ENCODE measurements around the gene CAPS2. TPM values are rescaled to one million over a fixed set of nuclear protein-coding genes. Genes with fewer than 3 reads are reported as not detected.
"Not testable (repeated sequence)": the region's sequence is repeated elsewhere in the genome, so short reads cannot be mapped to it uniquely, and the experiment has no call there.

Gene CAPS2
- total RNA-seq, result 10 to 100 TPM in 1 of 8 experiments, 1 to 10 TPM in 3, under 1 TPM in 4; 0.41 to 16.0 (median 3.0) TPM

GRCh38 chr12:75329918-75330826 lies at the start of gene CAPS2:
Gene CAPS2 (minus strand): TSS chr12:75330324. CDS start chr12:75326498, 3,826 bp downstream.
- peak within 1 kb of the TSS; percentile 43 to 81 (median 60) for H3K4me3 ChIP-seq
- ATAC-seq (replicated peaks in 6 of 8), result peak; percentile 83 to 98 (median 94)
- no peaks in the 10 kb centered on the region for H3K4me1 ChIP-seq (replicated peaks in 1 of 2)
- in situ Hi-C loops (cut with MboI; ENCODE audit: low pct_unique_long_range_greater_than_20kb in 2 of 9, low sequenced_read_pairs in 9 of 9, unreplicated experiment in 9 of 9), result no loop called here
- WGBS, 10 experiments, result 0 to 71% (median 1%) methylated on average over 1 to 14 of the region's 40 CpGs; no CpG with 5 or more reads in 2 of the 10 experiments
- H3K27ac ChIP-seq, result peak within 1 kb of the TSS in 1 of 2 donors; percentile 15

DNA sequence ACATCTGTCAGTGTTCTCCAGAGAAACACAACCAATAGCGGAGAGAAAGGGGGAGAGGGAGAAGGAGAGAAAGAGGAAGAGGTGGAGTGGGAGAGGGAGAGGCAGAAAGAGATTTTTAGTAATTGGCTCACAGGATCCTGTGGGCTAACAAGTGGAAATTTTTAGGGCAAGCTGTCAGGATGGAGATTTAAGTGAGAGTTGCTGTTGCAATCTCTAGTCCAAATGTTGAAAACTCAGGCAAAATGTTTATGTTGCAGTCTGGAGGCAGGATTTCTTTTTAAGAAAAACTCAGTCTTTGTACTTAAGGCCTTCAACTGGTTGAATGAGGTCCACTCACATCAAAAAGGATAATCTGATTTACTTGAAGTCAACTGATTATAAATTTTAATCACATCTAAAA lies 48.2 kb upstream of the CAPS2 start:
- 43 to 100% (median 94%) methylated on average over 1 of the region's 1 CpG; no CpG with 5 or more reads in 2 of the 10 experiments for WGBS, 10 experiments
- in situ Hi-C loops (cut with MboI; ENCODE audit: low pct_unique_long_range_greater_than_20kb in 2 of 9, low sequenced_read_pairs in 9 of 9, unreplicated experiment in 9 of 9), result no loop called here
- H3K27ac ChIP-seq, result no peak overlapping the region
- no peak for ATAC-seq (replicated peaks in 6 of 8)
- H3K4me1 ChIP-seq (replicated peaks in 1 of 2), result no peaks in the 10 kb centered on the region
- no peak overlapping the region for H3K4me3 ChIP-seq

GRCh38 chr12:75374971-75375370 lies 44.8 kb upstream of the CAPS2 start:
- no peak for ATAC-seq (replicated peaks in 6 of 8)
- no peaks in the 10 kb centered on the region for H3K4me1 ChIP-seq (replicated peaks in 1 of 2)
- H3K4me3 ChIP-seq, result no peak overlapping the region
- in situ Hi-C loops (cut with MboI; ENCODE audit: low pct_unique_long_range_greater_than_20kb in 2 of 9, low sequenced_read_pairs in 9 of 9, unreplicated experiment in 9 of 9), result no loop called here
- WGBS, 10 experiments, result 75 to 100% (median 100%) methylated on average over 1 to 2 of the region's 2 CpGs; no CpG with 5 or more reads in 3 of the 10 experiments
- H3K27ac ChIP-seq, result no peak overlapping the region

DNA sequence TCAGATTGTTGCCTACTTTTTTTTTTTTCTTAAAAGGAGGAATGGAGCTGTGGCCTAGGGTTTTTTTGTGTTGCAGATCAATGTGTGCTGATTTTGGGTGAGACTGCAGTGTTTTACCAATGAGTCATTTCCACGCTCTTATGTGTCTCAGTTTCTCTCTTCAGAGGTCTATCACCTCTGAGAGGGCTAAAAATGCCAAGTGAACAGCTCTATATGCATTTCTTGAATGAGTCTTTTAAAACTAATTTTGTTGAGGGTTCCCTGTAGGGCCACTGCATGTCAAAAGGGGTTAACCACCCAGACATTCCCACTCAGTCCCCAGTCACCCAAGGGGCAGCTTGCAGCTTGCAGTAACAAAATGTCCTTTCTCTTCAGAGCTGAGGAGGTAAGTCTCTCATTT lies 36.5 kb upstream of the CAPS2 start:
- H3K27ac ChIP-seq, result no peak overlapping the region
- no peak overlapping the region for H3K4me3 ChIP-seq
- H3K4me1 ChIP-seq (replicated peaks in 1 of 2), result no peaks in the 10 kb centered on the region
- ATAC-seq (replicated peaks in 6 of 8), result peak in 2 of 8 experiments; percentile 41 to 43
- in situ Hi-C loops (cut with MboI; ENCODE audit: low pct_unique_long_range_greater_than_20kb in 2 of 9, low sequenced_read_pairs in 9 of 9, unreplicated experiment in 9 of 9), result no loop called here
- WGBS, 10 experiments, result 20 to 100% (median 100%) methylated on average over 1 of the region's 1 CpG; no CpG with 5 or more reads in 5 of the 10 experiments

- peak in 2 of 8 experiments; percentile 76 to 88 for ATAC-seq (replicated peaks in 6 of 8)
- H3K4me3 ChIP-seq, result no peak overlapping the region
- H3K4me1 ChIP-seq (replicated peaks in 1 of 2), result no peaks in the 10 kb centered on the region
- H3K27ac ChIP-seq, result no peak overlapping the region
- in situ Hi-C loops (cut with MboI; ENCODE audit: low pct_unique_long_range_greater_than_20kb in 2 of 9, low sequenced_read_pairs in 9 of 9, unreplicated experiment in 9 of 9), result no loop called here
These were observed 34.8 kb upstream of the CAPS2 start for GRCh38 chr12:75364919-75365318.

- Histone ChIP-seq H3K4me3 (no peak overlapping the region), H3K4me1 (replicated peaks in 1 of 2) (no peaks in the 10 kb centered on the region), H3K27ac (no peak overlapping the region)
- in situ Hi-C loops (cut with MboI; ENCODE audit: low pct_unique_long_range_greater_than_20kb in 2 of 9, low sequenced_read_pairs in 9 of 9, unreplicated experiment in 9 of 9), result no loop called here
- 33 to 63% methylated on average over 1 of the region's 1 CpG; no CpG with 5 or more reads in 8 of the 10 experiments for WGBS, 10 experiments
- ATAC-seq (replicated peaks in 6 of 8), result no peak
These were observed 31.3 kb upstream of the CAPS2 start for GRCh38 chr12:75361408-75361807.

GRCh38 chr12:75360920-75361319 lies 30.8 kb upstream of the CAPS2 start:
- ATAC-seq (replicated peaks in 6 of 8), result no peak
- no peak overlapping the region for H3K4me3 ChIP-seq
- no peak overlapping the region for H3K27ac ChIP-seq
- H3K4me1 ChIP-seq (replicated peaks in 1 of 2), result no peaks in the 10 kb centered on the region
- in situ Hi-C loops (cut with MboI; ENCODE audit: low pct_unique_long_range_greater_than_20kb in 2 of 9, low sequenced_read_pairs in 9 of 9, unreplicated experiment in 9 of 9), result no loop called here

- Histone ChIP-seq H3K4me3 (no peak overlapping the region), H3K4me1 (replicated peaks in 1 of 2) (no peaks in the 10 kb centered on the region), H3K27ac (no peak overlapping the region)
- in situ Hi-C loops (cut with MboI; ENCODE audit: low pct_unique_long_range_greater_than_20kb in 2 of 9, low sequenced_read_pairs in 9 of 9, unreplicated experiment in 9 of 9), result no loop called here
- ATAC-seq (replicated peaks in 6 of 8), result no peak
These were observed 23.9 kb upstream of the CAPS2 start for GRCh38 chr12:75354011-75354410.

GRCh38 chr12:75350413-75350812 lies 20.3 kb upstream of the CAPS2 start:
- Histone ChIP-seq H3K4me1 (replicated peaks in 1 of 2) (no peaks in the 10 kb centered on the region), H3K4me3 (no peak overlapping the region), H3K27ac (no peak overlapping the region)
- WGBS, 10 experiments, result 40 to 100% (median 86%) methylated on average over 1 to 2 of the region's 2 CpGs; no CpG with 5 or more reads in 4 of the 10 experiments
- in situ Hi-C loops (cut with MboI; ENCODE audit: low pct_unique_long_range_greater_than_20kb in 2 of 9, low sequenced_read_pairs in 9 of 9, unreplicated experiment in 9 of 9), result no loop called here
- no peak for ATAC-seq (replicated peaks in 6 of 8)

GRCh38 chr12:75349946-75350345 lies 19.8 kb upstream of the CAPS2 start:
- no peak overlapping the region for H3K4me3 ChIP-seq
- no peaks in the 10 kb centered on the region for H3K4me1 ChIP-seq (replicated peaks in 1 of 2)
- H3K27ac ChIP-seq, result no peak overlapping the region
- no peak for ATAC-seq (replicated peaks in 6 of 8)
- 63 to 95% (median 83%) methylated on average over 1 to 4 of the region's 4 CpGs; no CpG with 5 or more reads in 3 of the 10 experiments for WGBS, 10 experiments
- in situ Hi-C loops (cut with MboI; ENCODE audit: low pct_unique_long_range_greater_than_20kb in 2 of 9, low sequenced_read_pairs in 9 of 9, unreplicated experiment in 9 of 9), result no loop called here

GRCh38 chr12:75346215-75346614 lies 16.1 kb upstream of the CAPS2 start:
- H3K4me1 ChIP-seq (replicated peaks in 1 of 2); H3K4me3 ChIP-seq; ATAC-seq (replicated peaks in 6 of 8); in situ Hi-C loops (cut with MboI; ENCODE audit: low pct_unique_long_range_greater_than_20kb in 2 of 9, low sequenced_read_pairs in 9 of 9, unreplicated experiment in 9 of 9); H3K27ac ChIP-seq: not testable (repeated sequence)
- WGBS, 10 experiments, result 71 to 100% (median 94%) methylated on average over 2 to 6 of the region's 6 CpGs

DNA sequence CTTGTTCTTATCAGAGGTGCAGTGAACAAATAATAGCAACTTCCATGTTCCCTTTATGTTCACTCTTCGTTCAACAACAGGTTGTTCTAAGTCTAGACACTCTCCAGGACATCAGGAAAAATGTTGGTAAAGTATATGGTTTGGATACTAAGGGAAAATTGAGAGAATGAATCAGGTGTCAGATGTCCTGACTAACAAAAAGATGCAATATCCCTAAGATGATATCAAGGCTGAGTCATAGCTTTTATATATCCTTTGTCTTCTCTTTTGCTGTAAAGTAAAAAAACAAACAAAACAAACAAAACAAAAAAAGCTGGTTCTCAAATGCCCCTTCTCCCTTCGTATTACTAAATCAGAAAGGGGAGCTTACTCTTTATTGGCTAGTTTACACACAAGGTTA lies 15.4 kb upstream of the CAPS2 start:
- 29 to 100% (median 57%) methylated on average over 1 to 2 of the region's 2 CpGs for WGBS, 10 experiments
- no peak for ATAC-seq (replicated peaks in 6 of 8)
- no peak overlapping the region for H3K4me3 ChIP-seq
- H3K27ac ChIP-seq, result no peak overlapping the region
- in situ Hi-C loops (cut with MboI; ENCODE audit: low pct_unique_long_range_greater_than_20kb in 2 of 9, low sequenced_read_pairs in 9 of 9, unreplicated experiment in 9 of 9), result no loop called here
- no peaks in the 10 kb centered on the region for H3K4me1 ChIP-seq (replicated peaks in 1 of 2)

- Histone ChIP-seq H3K4me1 (replicated peaks in 1 of 2) (no peaks in the 10 kb centered on the region), H3K27ac (no peak overlapping the region), H3K4me3 (no peak overlapping the region)
- 80 to 100% (median 100%) methylated on average over 1 to 4 of the region's 5 CpGs; no CpG with 5 or more reads in 5 of the 10 experiments for WGBS, 10 experiments
- in situ Hi-C loops (cut with MboI; ENCODE audit: low pct_unique_long_range_greater_than_20kb in 2 of 9, low sequenced_read_pairs in 9 of 9, unreplicated experiment in 9 of 9), result no loop called here
- ATAC-seq (replicated peaks in 6 of 8), result no peak
These were observed 11.7 kb upstream of the CAPS2 start for GRCh38 chr12:75341873-75342272.

GRCh38 chr12:75337905-75338304 lies 7.8 kb upstream of the CAPS2 start:
- Histone ChIP-seq H3K4me3 (no peak overlapping the region), H3K4me1 (replicated peaks in 1 of 2) (no peaks in the 10 kb centered on the region), H3K27ac (no peak overlapping the region)
- in situ Hi-C loops (cut with MboI; ENCODE audit: low pct_unique_long_range_greater_than_20kb in 2 of 9, low sequenced_read_pairs in 9 of 9, unreplicated experiment in 9 of 9), result no loop called here
- no peak for ATAC-seq (replicated peaks in 6 of 8)
- WGBS, 10 experiments, result 38 to 100% (median 90%) methylated on average over 1 of the region's 1 CpG; no CpG with 5 or more reads in 1 of the 10 experiments
